HCT116 (cell line): Measurements from ENCODE around the gene GALNT5. TPM values are rescaled to one million over a fixed set of nuclear protein-coding genes. Genes with fewer than 3 reads are reported as not detected.

Source experiments
- ATAC-seq: fragments of 200-7000 bp; cut with Tn5 transposase; 2 replicates; pipeline ENCODE4 v1.9.1; 2020; ENCODE audit warnings: mild to moderate bottlenecking, moderate library complexity
- BruUV-seq: library from RNA; stranded (reverse); fragments of 400-500 nt; replicated peaks from 2 replicates; lab custom pipeline; 2021; lab: Mats Ljungman, UMichigan
- CTCF ChIA-PET: fragments of 300-600 bp; sonication (Branson Sonifier 250); formaldehyde crosslinking; loops from one replicate; lab custom pipeline; 2021; ENCODE audit warnings: antibody characterized with exemption; lab: Charles Lee
- POLR2A ChIA-PET: fragments of 300-600, 350-600 bp; sonication (Branson Sonifier 250); formaldehyde crosslinking; loops from one replicate; lab custom pipeline; 2021; ENCODE audit warnings: antibody characterized with exemption; lab: Charles Lee
- RAD21 ChIA-PET, 2 experiments: fragments of 300-600 bp; sonication (Branson Sonifier 250); formaldehyde crosslinking; loops; one replicate each; lab custom pipeline; 2023; ENCODE audit warnings: low total read pairs in 2 of 2; ENCODE audit not compliant: uncharacterized antibody in 2 of 2, unreplicated experiment in 2 of 2, low non-redundant PET in 1 of 2; lab: Charles Lee
- DNase-seq: peaks from one replicate; pipeline ENCODE4 v3.0.0-alpha.2; 2010; ENCODE audit warnings: low read depth, low spot score
- H2AFZ ChIP-seq: fragments of 200-600 bp; shearing (Covaris generic), sonication (generic); 2 replicates; pipeline ENCODE4 v1.6.1; 2017; ENCODE audit warnings: low read depth, mixed run types, mixed read lengths, antibody characterized with exemption, low read length; ENCODE audit not compliant: poor library complexity, severe bottlenecking
- H3K27ac ChIP-seq: 2 replicates; pipeline ENCODE4 v1.5.1; 2012; ENCODE audit warnings: low read depth, low read length
- H3K27me3 ChIP-seq: fragments of 200-600 bp; sonication (generic); 2 replicates; pipeline ENCODE4 v1.6.1; 2016; ENCODE audit warnings: mixed run types, low read length, mixed read lengths; ENCODE audit not compliant: insufficient read depth
- H3K36me3 ChIP-seq, 2 experiments: fragments of 200-500 bp in 1 of 2; fragments of 200-600 bp in 1 of 2; sonication (Bioruptor generic) in 1 of 2; sonication (generic) in 1 of 2; 2 replicates each; pipeline versions ENCODE4 v1.5.1 to v1.6.1; 2014 to 2016; ENCODE audit warnings: low read length in 2 of 2, inconsistent platforms in 1 of 2, mixed read lengths in 1 of 2, mixed run types in 1 of 2; ENCODE audit not compliant: insufficient read depth in 2 of 2, control insufficient read depth in 1 of 2
- H3K4me1 ChIP-seq, 2 experiments: fragments of 200-600 bp in 1 of 2; sonication (generic) in 1 of 2; 2 replicates each; pipeline versions ENCODE4 v1.5.1 to v1.6.1; 2012 to 2017; ENCODE audit warnings: low read length in 2 of 2, inconsistent platforms in 1 of 2, mild to moderate bottlenecking in 1 of 2, mixed read lengths in 1 of 2, mixed run types in 1 of 2, moderate library complexity in 1 of 2; ENCODE audit not compliant: insufficient read depth in 2 of 2, control insufficient read depth in 1 of 2
- H3K4me2 ChIP-seq: fragments of 200-600 bp; sonication (generic); 2 replicates; pipeline ENCODE4 v1.6.1; 2017; ENCODE audit warnings: mixed run types, low read length, mixed read lengths
- H3K4me3 ChIP-seq, 2 experiments: fragments of 200-600 bp in 1 of 2; sonication (generic) in 1 of 2; replicated peaks in 1 of 2; 2 replicates each; pipeline ENCODE4 v1.5.1; 2011 to 2016; ENCODE audit warnings: low read length in 2 of 2, control low read depth in 1 of 2, low read depth in 1 of 2, mild to moderate bottlenecking in 1 of 2, mixed read lengths in 1 of 2, mixed run types in 1 of 2
- H3K79me2 ChIP-seq: fragments of 200-600 bp; sonication (generic); 2 replicates; pipeline ENCODE4 v1.6.1; 2017; ENCODE audit warnings: mild to moderate bottlenecking, mixed run types, low read length, moderate library complexity, mixed read lengths; ENCODE audit not compliant: insufficient read depth
- H3K9ac ChIP-seq: fragments of 200-600 bp; sonication (generic); 2 replicates; pipeline ENCODE4 v1.6.1; 2016; ENCODE audit warnings: low read length, mixed read lengths
- H3K9me2 ChIP-seq: fragments of 200-600 bp; sonication (generic), shearing (Covaris generic); 2 replicates; pipeline ENCODE4 v1.6.1; 2017; ENCODE audit warnings: mixed run types, mild to moderate bottlenecking, moderate library complexity; ENCODE audit not compliant: insufficient read depth
- H3K9me3 ChIP-seq, 2 experiments: fragments of 200-500 bp in 1 of 2; fragments of 200-600 bp in 1 of 2; sonication (Bioruptor generic) in 1 of 2; sonication (generic) in 1 of 2; 2 replicates each; pipeline ENCODE4 v1.6.1; 2014 to 2017; ENCODE audit warnings: low read length in 2 of 2, mixed read lengths in 2 of 2, inconsistent platforms in 1 of 2, low read depth in 1 of 2, mild to moderate bottlenecking in 1 of 2, mixed run types in 1 of 2, moderate library complexity in 1 of 2; ENCODE audit not compliant: control insufficient read depth in 1 of 2, insufficient read depth in 1 of 2
- H4K20me1 ChIP-seq: fragments of 200-600 bp; sonication (generic), shearing (Covaris generic); 2 replicates; pipeline ENCODE4 v1.6.1; 2017; ENCODE audit warnings: mixed run types, mild to moderate bottlenecking, moderate library complexity; ENCODE audit not compliant: insufficient read depth
- CEBPB ChIP-seq: IDR thresholded peaks from 2 replicates; pipeline ENCODE4 v1.6.1; 2012; ENCODE audit warnings: low read depth
- EZH2 ChIP-seq: fragments of 200-600 bp; sonication (generic); IDR thresholded peaks from 2 replicates; pipeline ENCODE4 v1.6.1; 2017; ENCODE audit warnings: antibody characterized with exemption, mixed run types
- RAD21 ChIP-seq: IDR thresholded peaks from 2 replicates; pipeline ENCODE4 v1.6.1; 2012; ENCODE audit warnings: low read depth, mild to moderate bottlenecking
- REST ChIP-seq: IDR thresholded peaks from 2 replicates; pipeline ENCODE4 v1.6.1; 2012; ENCODE audit warnings: low read depth
- SP1 ChIP-seq: IDR thresholded peaks from 2 replicates; pipeline ENCODE4 v1.6.1; 2012; ENCODE audit warnings: low read depth
- TCF7L2 ChIP-seq: IDR thresholded peaks from 2 replicates; pipeline ENCODE4 v1.7.0; 2011; ENCODE audit warnings: borderline replicate concordance, inconsistent platforms; ENCODE audit not compliant: insufficient read depth, insufficient read length; ENCODE audit errors: extremely low read depth
- YY1 ChIP-seq: IDR thresholded peaks from 2 replicates; pipeline ENCODE4 v1.6.1; 2011; ENCODE audit warnings: low read length, low read depth, moderate library complexity, mild to moderate bottlenecking; ENCODE audit not compliant: insufficient replicate concordance; ENCODE audit errors: extremely low read depth
- intact Hi-C: fragments of 100-400 bp; cut with micrococcal nuclease; formaldehyde crosslinking; loops from 2 replicates; pipeline ENCODE4 v1.10.0; 2022
- total RNA-seq: library from RNA; stranded (reverse); gene quantifications from one replicate; pipeline ENCODE4 v1.2.1, GENCODE V29; 2021; ENCODE audit not compliant: unreplicated experiment
- TF ChIP-seq, protein P1 (sequence below): IDR thresholded peaks from 2 replicates; pipeline ENCODE4 v1.6.1; 2011; ENCODE audit warnings: mild to moderate bottlenecking, low read length, moderate library complexity; ENCODE audit not compliant: insufficient replicate concordance; ENCODE audit errors: extremely low read depth

GALNT5 gene
- total RNA-seq, 1 experiment from 2014 or later = 3.9 TPM

DNA sequence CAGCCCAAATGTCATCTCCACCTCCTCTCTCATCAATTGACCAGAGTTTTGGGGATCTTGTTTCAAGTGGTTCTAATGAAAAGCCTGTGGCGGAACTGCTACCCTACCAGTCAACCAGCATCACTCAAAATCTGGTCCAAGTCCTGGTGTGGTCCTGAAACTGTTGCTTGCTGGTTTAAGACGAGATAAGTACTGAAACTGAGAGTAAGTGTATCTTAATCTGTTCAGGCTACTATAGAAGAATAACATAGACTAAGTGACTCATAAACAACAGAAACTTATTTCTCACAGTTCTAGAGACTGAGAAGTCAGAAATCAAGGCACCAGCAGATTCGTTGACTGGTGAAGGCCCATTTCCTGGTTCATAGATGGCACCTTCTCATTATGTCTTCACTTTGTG, 879 bp upstream of the GALNT5 start:
- CTCF ChIA-PET = interaction anchor here (2.4 kb wide), 1 partner anchor 46 kb away, joined by 8 read pairs; no protein-coding TSS in a partner anchor
- Histone ChIP-seq H3K4me1 (peaks cover 25 to 56% of the 10 kb centered on the region in 2 experiments), H3K27ac (peak overlapping the region; percentile 23; the same call in 1 of the 2 replicates), H3K4me3 (peak overlapping the region in 1 of 2 experiments; percentile 69; a peak in 3 of 4 replicates), H3K4me2 (peak overlapping the region; percentile 83), H3K9me3 (no peaks in the 10 kb centered on the region), H4K20me1 (no peaks in the 10 kb centered on the region), H3K27me3 (no peaks in the 10 kb centered on the region), H3K9me2 (no peaks in the 10 kb centered on the region), H3K36me3 (no peaks in the 10 kb centered on the region), H3K9ac (peak overlapping the region; percentile 72), H3K79me2 (peaks cover 14% of the 10 kb centered on the region), H2AFZ (peak overlapping the region; percentile 25)
- TF ChIP-seq REST (no peak), RAD21 (no peak), YY1 (no peak), EZH2 (no peak), TCF7L2 (no peak), CEBPB (no peak), SP1 (no peak)
- TF ChIP-seq, protein P1, sequence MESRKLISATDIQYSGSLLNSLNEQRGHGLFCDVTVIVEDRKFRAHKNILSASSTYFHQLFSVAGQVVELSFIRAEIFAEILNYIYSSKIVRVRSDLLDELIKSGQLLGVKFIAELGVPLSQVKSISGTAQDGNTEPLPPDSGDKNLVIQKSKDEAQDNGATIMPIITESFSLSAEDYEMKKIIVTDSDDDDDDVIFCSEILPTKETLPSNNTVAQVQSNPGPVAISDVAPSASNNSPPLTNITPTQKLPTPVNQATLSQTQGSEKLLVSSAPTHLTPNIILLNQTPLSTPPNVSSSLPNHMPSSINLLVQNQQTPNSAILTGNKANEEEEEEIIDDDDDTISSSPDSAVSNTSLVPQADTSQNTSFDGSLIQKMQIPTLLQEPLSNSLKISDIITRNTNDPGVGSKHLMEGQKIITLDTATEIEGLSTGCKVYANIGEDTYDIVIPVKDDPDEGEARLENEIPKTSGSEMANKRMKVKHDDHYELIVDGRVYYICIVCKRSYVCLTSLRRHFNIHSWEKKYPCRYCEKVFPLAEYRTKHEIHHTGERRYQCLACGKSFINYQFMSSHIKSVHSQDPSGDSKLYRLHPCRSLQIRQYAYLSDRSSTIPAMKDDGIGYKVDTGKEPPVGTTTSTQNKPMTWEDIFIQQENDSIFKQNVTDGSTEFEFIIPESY = no peak
- no peak for DNase-seq
- intact Hi-C loops = no loop called here
- RAD21 ChIA-PET = no interaction called here
- POLR2A ChIA-PET = no interaction called here
- ATAC-seq = no peak
- no TSS peak for BruUV-seq
